SK-N-SH treated with all-trans-retinoic acid at 6 μM for 48 hours (cell line): ENCODE measurements around the gene NCKAP5.
A peak's percentile ranks its signal among the peaks of the same experiment; 100 is the strongest.

Source experiments
- ATAC-seq: fragments of 200-7000 bp; cut with Tn5 transposase; 3 replicates; pipeline ENCODE4 v1.9.1; 2020; ENCODE audit warnings: mild to moderate bottlenecking, moderate library complexity
- ARNTL ChIP-seq: fragments of 450-650 bp; formaldehyde crosslinking; IDR thresholded peaks from 2 replicates; pipeline ENCODE4 v1.5.0; 2020; ENCODE audit warnings: low read depth, mild to moderate bottlenecking, moderate library complexity, borderline replicate concordance
- BACH2 ChIP-seq: fragments of 250-450 bp; sonication (Bioruptor Pico); IDR thresholded peaks from 2 replicates; pipeline ENCODE4 v1.9.0; 2021; ENCODE audit warnings: mild to moderate bottlenecking, borderline replicate concordance
- CREB5 ChIP-seq: fragments of 250-450 bp; sonication (Bioruptor Pico); IDR thresholded peaks from 2 replicates; pipeline ENCODE4 v1.5.1; 2020; ENCODE audit warnings: low read depth, mild to moderate bottlenecking, moderate library complexity
- CSDC2 ChIP-seq: fragments of 250-450 bp; sonication (Bioruptor Pico); IDR thresholded peaks from 2 replicates; pipeline ENCODE4 v1.5.0; 2020; ENCODE audit warnings: mild to moderate bottlenecking, moderate library complexity
- CSRNP3 ChIP-seq: fragments of 250-450 bp; sonication (Bioruptor Pico); IDR thresholded peaks from 2 replicates; pipeline ENCODE4 v1.5.1; 2021; ENCODE audit warnings: mild to moderate bottlenecking, moderate library complexity
- ESRRG ChIP-seq: fragments of 250-450 bp; sonication (Bioruptor Pico); IDR thresholded peaks from 2 replicates; pipeline ENCODE4 v1.6.1; 2021; ENCODE audit warnings: mild to moderate bottlenecking
- GLIS3 ChIP-seq: fragments of 250-450 bp; sonication (Bioruptor Pico); IDR thresholded peaks from 2 replicates; pipeline ENCODE4 v1.5.0; 2020; ENCODE audit warnings: mild to moderate bottlenecking, moderate library complexity
- ISL1 ChIP-seq: fragments of 250-450 bp; sonication (Bioruptor Pico); IDR thresholded peaks from 2 replicates; pipeline ENCODE4 v2.1.2; 2022; ENCODE audit warnings: mild to moderate bottlenecking, moderate library complexity
- OSR1 ChIP-seq: fragments of 250-450 bp; sonication (Bioruptor Pico); IDR thresholded peaks from 2 replicates; pipeline ENCODE4 v1.8.0; 2022; ENCODE audit warnings: moderate library complexity, mild to moderate bottlenecking, inconsistent platforms
- POU6F1 ChIP-seq: fragments of 250-450 bp; sonication (Bioruptor Pico); IDR thresholded peaks from 2 replicates; pipeline ENCODE4 v1.8.0; 2021; ENCODE audit warnings: low read depth, mild to moderate bottlenecking, moderate library complexity, borderline replicate concordance
- PPARA ChIP-seq: fragments of 250-450 bp; sonication (Bioruptor Pico); IDR thresholded peaks from 2 replicates; pipeline ENCODE4 v1.5.0; 2020; ENCODE audit warnings: mild to moderate bottlenecking, borderline replicate concordance
- RARB ChIP-seq: fragments of 250-450 bp; sonication (Bioruptor Pico); IDR thresholded peaks from 2 replicates; pipeline ENCODE4 v1.8.0; 2021; ENCODE audit warnings: mild to moderate bottlenecking, moderate library complexity
- SNAI2 ChIP-seq: fragments of 250-450 bp; sonication (Bioruptor Pico); IDR thresholded peaks from 2 replicates; pipeline ENCODE4 v1.5.0; 2020; ENCODE audit warnings: mild to moderate bottlenecking, moderate library complexity
- TCF4 ChIP-seq: fragments of 250-450 bp; sonication (Bioruptor Pico); IDR thresholded peaks from 2 replicates; pipeline ENCODE4 v1.8.0; 2021; ENCODE audit warnings: mild to moderate bottlenecking, moderate library complexity, borderline replicate concordance
- TOX ChIP-seq: fragments of 250-450 bp; sonication (Bioruptor Pico); IDR thresholded peaks from 2 replicates; pipeline ENCODE4 v1.8.0; 2021; ENCODE audit warnings: mild to moderate bottlenecking, moderate library complexity, borderline replicate concordance
- TSHZ2 ChIP-seq: fragments of 250-450 bp; sonication (Bioruptor Pico); IDR thresholded peaks from 2 replicates; pipeline ENCODE4 v1.5.0; 2020; ENCODE audit warnings: mild to moderate bottlenecking, moderate library complexity
- ZC3H10 ChIP-seq: fragments of 250-450 bp; sonication (Bioruptor Pico); IDR thresholded peaks from 2 replicates; pipeline ENCODE4 v1.5.1; 2021; ENCODE audit warnings: mild to moderate bottlenecking, moderate library complexity
- ZFP3 ChIP-seq: fragments of 250-450 bp; sonication (Bioruptor Pico); IDR thresholded peaks from 2 replicates; pipeline ENCODE4 v1.5.0; 2020; ENCODE audit warnings: mild to moderate bottlenecking, moderate library complexity
- ZFP30 ChIP-seq: fragments of 450-650 bp; formaldehyde crosslinking; IDR thresholded peaks from 2 replicates; pipeline ENCODE4 v1.5.0; 2022; ENCODE audit warnings: mild to moderate bottlenecking, moderate library complexity
- ZNF565 ChIP-seq: fragments of 450-650 bp; formaldehyde crosslinking; conservative IDR thresholded peaks from 2 replicates; pipeline ENCODE4 v1.5.0; 2020; ENCODE audit warnings: low read depth, mild to moderate bottlenecking, moderate library complexity
- ZNF70 ChIP-seq: fragments of 450-650 bp; formaldehyde crosslinking; IDR thresholded peaks from 2 replicates; pipeline ENCODE4 v1.5.0; 2020; ENCODE audit warnings: mild to moderate bottlenecking, moderate library complexity
- ZNF8 ChIP-seq: fragments of 450-650 bp; formaldehyde crosslinking; IDR thresholded peaks from 2 replicates; pipeline ENCODE4 v1.5.0; 2020; ENCODE audit warnings: mild to moderate bottlenecking, moderate library complexity

The NCKAP5 gene

GRCh38 chr2:132979339-132980093, 588.7 kb downstream of the NCKAP5 start:
- no peak for ATAC-seq
- TF ChIP-seq OSR1 (CRISPR knock-in tag) (no peak), CSDC2 (CRISPR knock-in tag) (no peak), ZFP30 (CRISPR knock-in tag) (no peak), RARB (no peak), ZFP3 (CRISPR knock-in tag) (no peak), GLIS3 (CRISPR knock-in tag) (no peak), ZNF70 (CRISPR knock-in tag) (no peak), ARNTL (no peak), SNAI2 (CRISPR knock-in tag) (no peak), ESRRG (CRISPR knock-in tag) (no peak), CREB5 (CRISPR knock-in tag) (no peak), POU6F1 (CRISPR knock-in tag) (no peak), TCF4 (CRISPR knock-in tag) (no peak), TOX (CRISPR knock-in tag) (no peak), ZNF565 (CRISPR knock-in tag) (no peak), ZNF8 (CRISPR knock-in tag) (no peak), ISL1 (CRISPR knock-in tag) (no peak), CSRNP3 (CRISPR knock-in tag) (no peak)

- ATAC-seq, result no peak
- TF ChIP-seq ZNF70 (CRISPR knock-in tag) (no peak), ISL1 (CRISPR knock-in tag) (no peak), BACH2 (no peak), GLIS3 (CRISPR knock-in tag) (no peak), PPARA (no peak), CSRNP3 (CRISPR knock-in tag) (no peak), POU6F1 (CRISPR knock-in tag) (no peak), ZC3H10 (CRISPR knock-in tag) (no peak)
Measured at GRCh38 chr2:132978840-132979239, 589.4 kb downstream of the NCKAP5 start.

GRCh38 chr2:132977812-132978529, 590.3 kb downstream of the NCKAP5 start:
- ATAC-seq, result peak; percentile 32; the same call in 2 of the 3 replicates
- TF ChIP-seq ARNTL, result no peak
- TF ChIP-seq TSHZ2 (CRISPR knock-in tag), result no peak
- TF ChIP-seq SNAI2 (CRISPR knock-in tag), result no peak
- no peak for TF ChIP-seq ZC3H10 (CRISPR knock-in tag)
- TF ChIP-seq ISL1 (CRISPR knock-in tag), result no peak
- TF ChIP-seq ZFP30 (CRISPR knock-in tag), result no peak
- TF ChIP-seq PPARA, result no peak
- TF ChIP-seq CSDC2 (CRISPR knock-in tag), result no peak
- TF ChIP-seq ESRRG (CRISPR knock-in tag), result no peak
- TF ChIP-seq POU6F1 (CRISPR knock-in tag), result no peak
- TF ChIP-seq RARB, result no peak
- no peak for TF ChIP-seq ZNF8 (CRISPR knock-in tag)
